RWPE2 (cell line): Measurements from ENCODE around the gene AKAP7.

Source experiments
- ATAC-seq: fragments of 200-7000 bp; cut with Tn5 transposase; 3 replicates; pipeline ENCODE4 v1.9.1; 2021; ENCODE audit warnings: low read depth
- DNase-seq: peaks from one replicate; pipeline ENCODE4 v3.0.0-alpha.2; 2020; ENCODE audit warnings: low spot score
- H3K27ac ChIP-seq: fragments of 450-650 bp; 2 replicates; pipeline ENCODE4 v1.5.1; 2017; ENCODE audit warnings: mild to moderate bottlenecking; ENCODE audit not compliant: poor library complexity, severe bottlenecking
- H3K27me3 ChIP-seq: fragments of 250-450 bp; sonication (Bioruptor Pico); 2 replicates; pipeline ENCODE4 v1.5.1; 2021; ENCODE audit warnings: mild to moderate bottlenecking, moderate library complexity; ENCODE audit not compliant: insufficient read depth, poor library complexity, severe bottlenecking
- H3K36me3 ChIP-seq: fragments of 250-450 bp; sonication (Bioruptor Pico); 2 replicates; pipeline ENCODE4 v1.5.1; 2020; ENCODE audit warnings: low read depth, mild to moderate bottlenecking, moderate library complexity
- H3K4me1 ChIP-seq: fragments of 250-450 bp; sonication (Bioruptor Pico); 2 replicates; pipeline ENCODE4 v1.5.1; 2021; ENCODE audit warnings: mild to moderate bottlenecking, moderate library complexity; ENCODE audit not compliant: insufficient read depth, poor library complexity, severe bottlenecking
- H3K4me3 ChIP-seq: fragments of 250-450 bp; sonication (Bioruptor Pico); 2 replicates; pipeline ENCODE4 v1.5.1; 2021; ENCODE audit warnings: mild to moderate bottlenecking, moderate library complexity; ENCODE audit not compliant: severe bottlenecking
- H3K9me3 ChIP-seq: fragments of 250-450 bp; sonication (Bioruptor Pico); 2 replicates; pipeline ENCODE4 v1.5.1; 2021; ENCODE audit warnings: mild to moderate bottlenecking, moderate library complexity; ENCODE audit not compliant: severe bottlenecking
- CTCF ChIP-seq: fragments of 450-650 bp; IDR thresholded peaks from one replicate; pipeline ENCODE4 v1.5.1; 2017; ENCODE audit warnings: mild to moderate bottlenecking, moderate library complexity; ENCODE audit not compliant: poor library complexity, severe bottlenecking

The AKAP7 gene

GRCh38 chr6:131222773-131223172, 87.5 kb downstream of the AKAP7 start:
- no peak for ATAC-seq
- Histone ChIP-seq H3K27me3 (no peaks in the 10 kb centered on the region), H3K36me3 (no peaks in the 10 kb centered on the region), H3K4me3 (no peak overlapping the region), H3K27ac (no peak overlapping the region), H3K4me1 (no peaks in the 10 kb centered on the region), H3K9me3 (no peaks in the 10 kb centered on the region)
- no peak for DNase-seq
- no peak for TF ChIP-seq CTCF

DNA sequence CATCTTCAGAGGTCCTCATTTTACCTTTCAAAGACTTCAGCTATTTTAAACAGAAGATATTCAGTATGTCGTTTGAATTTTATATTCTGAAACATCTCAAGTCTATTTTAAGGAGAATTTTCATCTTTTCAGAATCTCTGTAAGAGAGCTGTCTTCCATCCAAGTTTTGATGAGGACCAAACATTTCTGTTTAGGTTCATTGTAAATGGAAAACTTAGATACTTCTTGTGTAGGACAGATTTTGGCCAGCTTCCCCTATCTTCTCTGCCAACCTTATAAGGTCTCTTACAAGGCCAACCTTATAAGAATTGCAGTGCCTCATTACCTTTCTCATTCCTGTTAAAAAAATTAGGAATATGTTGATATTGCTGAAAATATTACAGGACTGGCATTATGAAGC, 88.1 kb downstream of the AKAP7 start:
- Histone ChIP-seq H3K27me3 (no peaks in the 10 kb centered on the region), H3K36me3 (no peaks in the 10 kb centered on the region), H3K4me3 (no peak overlapping the region), H3K9me3 (no peaks in the 10 kb centered on the region), H3K27ac (no peak overlapping the region), H3K4me1 (no peaks in the 10 kb centered on the region)
- no peak for TF ChIP-seq CTCF
- DNase-seq = no peak
- no peak for ATAC-seq

GRCh38 chr6:131225127-131225526, 89.9 kb downstream of the AKAP7 start:
- TF ChIP-seq CTCF = no peak
- no peaks in the 10 kb centered on the region for H3K4me1 ChIP-seq
- H3K9me3 ChIP-seq = no peaks in the 10 kb centered on the region
- H3K36me3 ChIP-seq = no peaks in the 10 kb centered on the region
- no peak overlapping the region for H3K27ac ChIP-seq
- H3K4me3 ChIP-seq = no peak overlapping the region
- H3K27me3 ChIP-seq = no peaks in the 10 kb centered on the region
- no peak for DNase-seq
- ATAC-seq = no peak

DNA sequence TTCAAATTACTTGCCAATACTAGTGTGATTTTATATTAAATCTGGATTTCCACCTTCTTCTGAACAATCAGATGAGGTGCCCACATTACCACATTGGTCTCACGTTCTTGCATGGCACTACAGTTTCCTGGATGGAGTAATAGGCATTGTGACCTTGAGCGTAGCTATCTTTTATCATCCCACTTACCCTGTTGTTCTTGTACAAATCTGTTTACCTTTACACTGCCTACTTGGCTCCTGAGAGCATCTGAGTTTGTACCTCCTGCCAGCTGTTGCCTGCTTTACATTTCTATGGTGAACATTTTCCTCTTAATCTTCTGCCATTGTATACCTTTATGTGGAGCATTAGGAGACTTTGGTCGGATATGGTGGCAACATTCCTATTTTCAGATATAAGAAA, 90.7 kb downstream of the AKAP7 start:
- no peak overlapping the region for H3K27ac ChIP-seq
- H3K27me3 ChIP-seq = no peaks in the 10 kb centered on the region
- no peak for DNase-seq
- H3K9me3 ChIP-seq = no peaks in the 10 kb centered on the region
- TF ChIP-seq CTCF = no peak
- H3K4me3 ChIP-seq = no peak overlapping the region
- no peaks in the 10 kb centered on the region for H3K36me3 ChIP-seq
- peaks cover 3% of the 10 kb centered on the region for H3K4me1 ChIP-seq
- ATAC-seq = no peak

- Histone ChIP-seq H3K27ac (no peak overlapping the region), H3K9me3 (no peaks in the 10 kb centered on the region), H3K4me1 (peaks cover 8% of the 10 kb centered on the region), H3K36me3 (no peaks in the 10 kb centered on the region), H3K27me3 (no peaks in the 10 kb centered on the region), H3K4me3 (no peak overlapping the region)
- ATAC-seq (no peak), DNase-seq (no peak)
- no peak for TF ChIP-seq CTCF
Measured at GRCh38 chr6:131226459-131227157, 91.3 kb downstream of the AKAP7 start.
